Cardiac atrium fibroblast (primary cell): Measurements from ENCODE around the gene DET1. TPM values are rescaled to one million over a fixed set of nuclear protein-coding genes. Genes with fewer than 3 reads are reported as not detected.

Experiments used
- total RNA-seq: library from RNA; depleted of rRNA; stranded (reverse); fragments of >200 nt; gene quantifications from 2 replicates; pipeline ENCODE4 v1.2.3, GENCODE V29; 2015

The DET1 gene
- 5.2 and 5.7 TPM in 2 replicates for total RNA-seq

GRCh38 chr15:88546248-88547129 lies at the start of gene DET1:
DET1 (minus strand) TSS chr15:88546681; CDS start chr15:88531705, 14,976 bp downstream.

GRCh38 chr15:88467073-88467934 lies 79.2 kb downstream of the DET1 start, which contains the start of the genes MRPL46 and MRPS11:
MRPL46 (minus strand) TSS chr15:88467388; CDS start chr15:88467377, 11 bp downstream.
MRPS11 (plus strand) TSS chr15:88467708; CDS start chr15:88467718, 10 bp downstream.

Other genes starting within 250 kb of the DET1 start
- gene MRPL46, start 79.3 kb downstream of the DET1 start, total RNA-seq = 16.0 and 16.1 TPM in 2 replicates
- 41.0 and 42.4 TPM in 2 replicates for gene MRPS11, start 79.0 kb downstream of the DET1 start, total RNA-seq
- gene AEN, start 74.7 kb upstream of the DET1 start, total RNA-seq = 14.3 and 19.3 TPM in 2 replicates
- 1.3 and 4.9 TPM in 2 replicates for gene ISG20, start 92.3 kb upstream of the DET1 start, total RNA-seq